GM23338 (cell line): ENCODE results near the gene LRRC30. TPM values are rescaled to one million over a fixed set of nuclear protein-coding genes. Genes with fewer than 3 reads are reported as not detected.

ENCODE experiments used
- ATAC-seq: fragments of 200-7000 bp; cut with Tn5 transposase; 3 replicates; pipeline ENCODE4 v1.9.1; 2020
- DNase-seq: peaks from one replicate; pipeline ENCODE4 v3.0.0-alpha.2; 2015; ENCODE audit warnings: low spot score
- H2AFZ ChIP-seq: fragments of 200-600 bp; sonication (generic); 2 replicates; pipeline ENCODE4 v1.8.0; 2016; ENCODE audit warnings: antibody characterized with exemption, mild to moderate bottlenecking, moderate library complexity
- H3F3A ChIP-seq: fragments of 200-600 bp; sonication (generic); replicated peaks from 2 replicates; pipeline ENCODE4 v1.8.0; 2017; ENCODE audit warnings: antibody characterized with exemption, mixed run types, low read depth
- H3K27ac ChIP-seq: fragments of 200-600 bp; sonication (generic); 2 replicates; pipeline ENCODE4 v1.6.1; 2016; ENCODE audit warnings: low read depth
- H3K27me3 ChIP-seq: fragments of 200-600 bp; sonication (generic); 2 replicates; pipeline ENCODE4 v1.8.0; 2016; ENCODE audit warnings: mild to moderate bottlenecking, mixed run types, moderate library complexity; ENCODE audit not compliant: insufficient read depth
- H3K36me3 ChIP-seq: fragments of 200-600 bp; sonication (generic); 2 replicates; pipeline ENCODE4 v1.8.0; 2016; ENCODE audit warnings: mild to moderate bottlenecking; ENCODE audit not compliant: insufficient read depth
- H3K4me1 ChIP-seq: fragments of 200-600 bp; sonication (generic); 2 replicates; pipeline ENCODE4 v1.8.0; 2016; ENCODE audit warnings: mild to moderate bottlenecking, moderate library complexity; ENCODE audit not compliant: insufficient read depth
- H3K4me2 ChIP-seq: fragments of 200-600 bp; sonication (generic); 2 replicates; pipeline ENCODE4 v1.7.1; 2017; ENCODE audit warnings: mixed run types
- H3K4me3 ChIP-seq: fragments of 200-600 bp; sonication (generic); 2 replicates; pipeline ENCODE4 v1.6.1; 2016; ENCODE audit warnings: mixed run types
- H3K79me2 ChIP-seq: fragments of 200-600 bp; sonication (generic); replicated peaks from 2 replicates; pipeline ENCODE4 v1.8.0; 2017; ENCODE audit warnings: mild to moderate bottlenecking; ENCODE audit not compliant: insufficient read depth
- H3K9me2 ChIP-seq: fragments of 200-600 bp; sonication (generic); 2 replicates; pipeline ENCODE4 v1.8.0; 2017; ENCODE audit not compliant: insufficient read depth
- H4K20me1 ChIP-seq: fragments of 200-600 bp; sonication (generic); replicated peaks from 2 replicates; pipeline ENCODE4 v1.8.0; 2017; ENCODE audit warnings: mild to moderate bottlenecking; ENCODE audit not compliant: insufficient read depth
- H3K27ac Mint-ChIP-seq: 2 replicates; pipeline ENCODE4 v1.8.0; 2020; ENCODE audit warnings: inconsistent platforms, mild to moderate bottlenecking, moderate library complexity, mixed read lengths
- H3K27me3 Mint-ChIP-seq: 3 replicates; pipeline ENCODE4 v1.8.0; 2022; ENCODE audit warnings: low read depth, mild to moderate bottlenecking, moderate library complexity, mixed read lengths, inconsistent platforms; ENCODE audit not compliant: insufficient read depth, poor library complexity
- H3K36me3 Mint-ChIP-seq: 3 replicates; pipeline ENCODE4 v1.8.0; 2021; ENCODE audit warnings: low read depth, mild to moderate bottlenecking, inconsistent platforms, moderate library complexity, mixed read lengths
- H3K4me1 Mint-ChIP-seq: 3 replicates; pipeline ENCODE4 v1.8.0; 2020; ENCODE audit warnings: mild to moderate bottlenecking, inconsistent platforms, mixed read lengths
- H3K4me3 Mint-ChIP-seq: 3 replicates; pipeline ENCODE4 v1.8.0; 2021; ENCODE audit warnings: moderate library complexity, mild to moderate bottlenecking, inconsistent platforms, mixed read lengths
- H3K9me3 Mint-ChIP-seq: 3 replicates; pipeline ENCODE4 v1.8.0; 2020; ENCODE audit warnings: moderate library complexity, mild to moderate bottlenecking, inconsistent platforms, mixed read lengths
- CREB1 ChIP-seq: fragments of 250-450 bp; sonication (Bioruptor Pico); IDR thresholded peaks from 2 replicates; pipeline ENCODE4 v1.5.0; 2020; ENCODE audit warnings: low read depth, mild to moderate bottlenecking, moderate library complexity
- EZH2 ChIP-seq: fragments of 200-600 bp; sonication (generic); IDR thresholded peaks from one replicate; pipeline ENCODE4 v1.8.0; 2017; ENCODE audit warnings: antibody characterized with exemption, mild to moderate bottlenecking, low read depth; ENCODE audit not compliant: unreplicated experiment
- EZH2phosphoT487 ChIP-seq: fragments of 200-600 bp; sonication (generic); IDR thresholded peaks from one replicate; pipeline ENCODE4 v1.8.1; 2018; ENCODE audit warnings: antibody characterized with exemption; ENCODE audit not compliant: unreplicated experiment
- JUNB ChIP-seq: IDR thresholded peaks from one replicate; pipeline ENCODE4 v1.6.1; 2016; ENCODE audit warnings: antibody characterized with exemption; ENCODE audit not compliant: unreplicated experiment
- NANOG ChIP-seq: IDR thresholded peaks from 2 replicates; pipeline ENCODE4 v1.6.1; 2016; ENCODE audit warnings: antibody characterized with exemption, borderline replicate concordance
- POLR2AphosphoS5 ChIP-seq: IDR thresholded peaks from 2 replicates; pipeline ENCODE4 v1.6.1; 2016; ENCODE audit warnings: antibody characterized with exemption, low read depth
- STAT1 ChIP-seq: IDR thresholded peaks from one replicate; pipeline ENCODE4 v1.6.1; 2016; ENCODE audit warnings: antibody characterized with exemption; ENCODE audit not compliant: unreplicated experiment
- ZNF114 ChIP-seq: fragments of 250-450 bp; sonication (Bioruptor Pico); IDR thresholded peaks from 2 replicates; pipeline ENCODE4 v1.5.0; 2020; ENCODE audit warnings: mild to moderate bottlenecking, moderate library complexity
- ZNF462 ChIP-seq: fragments of 250-450 bp; sonication (Bioruptor Pico); IDR thresholded peaks from 2 replicates; pipeline ENCODE4 v1.5.0; 2020; ENCODE audit warnings: mild to moderate bottlenecking, moderate library complexity
- polyA plus RNA-seq: library from polyadenylated mRNA; unstranded; fragments of >200 nt; fragmentation: Nextera tagmentation; extraction: Ambion mirVana; gene quantifications from 2 replicates; pipeline ENCODE4 v1.2.1, GENCODE V29; 2016
- total RNA-seq: library from RNA; depleted of rRNA; stranded (reverse); fragments of >200 nt; shearing (Covaris generic); gene quantifications from 2 replicates; pipeline ENCODE4 v1.2.3, GENCODE V29; 2014

LRRC30 gene
- total and polyA plus RNA-seq, 2 experiments from 2014 or later: not detected

GRCh38 chr18:7191736-7192135 is 39.2 kb upstream of the LRRC30 start (continued):
- TF ChIP-seq ZNF462 (CRISPR knock-in tag): no peak
- TF ChIP-seq ZNF114 (CRISPR knock-in tag): no peak
- TF ChIP-seq EZH2phosphoT487: no peak
- no peak for TF ChIP-seq POLR2AphosphoS5
- TF ChIP-seq JUNB: no peak
- TF ChIP-seq NANOG: no peak

- Histone ChIP-seq H3F3A (no peaks in the 10 kb centered on the region), H3K9me2 (no peaks in the 10 kb centered on the region), H3K4me1 (no peaks in the 10 kb centered on the region), H2AFZ (no peak overlapping the region), H3K36me3 (no peaks in the 10 kb centered on the region), H3K4me3 (no peak overlapping the region), H3K27ac (no peak overlapping the region), H4K20me1 (no peaks in the 10 kb centered on the region), H3K27me3 (no peaks in the 10 kb centered on the region), H3K79me2 (no peaks in the 10 kb centered on the region), H3K4me2 (no peak overlapping the region)
- no peak for ATAC-seq
- DNase-seq: no peak
- H3K4me1 Mint-ChIP-seq: no peaks in the 10 kb centered on the region; the same call in 2 of the 3 replicates
- H3K27ac Mint-ChIP-seq: no peak overlapping the region
- H3K4me3 Mint-ChIP-seq: no peak overlapping the region
- H3K27me3 Mint-ChIP-seq: peaks cover 1% of the 10 kb centered on the region
- no peaks in the 10 kb centered on the region for H3K9me3 Mint-ChIP-seq
- H3K36me3 Mint-ChIP-seq: no peaks in the 10 kb centered on the region
- TF ChIP-seq CREB1 (CRISPR knock-in tag): no peak
- TF ChIP-seq ZNF462 (CRISPR knock-in tag): no peak
- no peak for TF ChIP-seq EZH2
- TF ChIP-seq STAT1: no peak
- no peak for TF ChIP-seq POLR2AphosphoS5
- no peak for TF ChIP-seq JUNB
These were observed 35.6 kb upstream of the LRRC30 start for GRCh38 chr18:7195266-7195665.
